Keratinocyte (primary cell): ENCODE measurements around the gene CCDC148.

Experiments used
- EZH2 ChIP-seq: IDR thresholded peaks from one replicate; pipeline ENCODE4 v1.6.1; 2012; ENCODE audit warnings: inconsistent platforms, mild to moderate bottlenecking, low read length, moderate library complexity
- TF ChIP-seq, protein P1 (sequence below), 3 experiments: IDR thresholded peaks in 1 of 3; conservative IDR thresholded peaks in 1 of 3; optimal IDR thresholded peaks in 1 of 3; 2 replicates in 2 of 3; 3 replicates in 1 of 3; pipeline versions ENCODE3 to v1.5.1; 2011; ENCODE audit warnings: low read length in 3 of 3, mild to moderate bottlenecking in 3 of 3, moderate library complexity in 2 of 3, control low read depth in 1 of 3, inconsistent platforms in 1 of 3; ENCODE audit not compliant: insufficient read depth in 2 of 3; ENCODE audit errors: extremely low read depth in 1 of 3

DNA sequence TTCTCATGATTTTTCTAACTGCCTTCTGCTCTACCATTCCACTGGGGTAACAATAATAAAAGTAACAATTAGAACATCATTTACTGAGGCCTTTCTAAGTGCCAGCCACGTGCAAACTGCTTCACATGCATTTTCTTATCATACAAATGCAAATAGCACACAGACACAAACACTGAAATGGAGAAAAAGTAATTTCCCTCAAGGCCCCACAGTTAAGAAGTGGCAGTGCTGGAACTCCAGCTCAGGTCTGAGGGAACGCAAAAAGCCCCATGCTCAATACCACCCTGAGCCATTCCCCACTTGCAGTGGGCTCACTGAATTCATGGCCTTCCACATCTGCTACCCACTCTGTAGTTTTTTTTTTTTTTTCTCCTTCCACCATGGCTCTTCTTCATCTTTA lies 214.3 kb downstream of the CCDC148 start:
- TF ChIP-seq, protein P1, sequence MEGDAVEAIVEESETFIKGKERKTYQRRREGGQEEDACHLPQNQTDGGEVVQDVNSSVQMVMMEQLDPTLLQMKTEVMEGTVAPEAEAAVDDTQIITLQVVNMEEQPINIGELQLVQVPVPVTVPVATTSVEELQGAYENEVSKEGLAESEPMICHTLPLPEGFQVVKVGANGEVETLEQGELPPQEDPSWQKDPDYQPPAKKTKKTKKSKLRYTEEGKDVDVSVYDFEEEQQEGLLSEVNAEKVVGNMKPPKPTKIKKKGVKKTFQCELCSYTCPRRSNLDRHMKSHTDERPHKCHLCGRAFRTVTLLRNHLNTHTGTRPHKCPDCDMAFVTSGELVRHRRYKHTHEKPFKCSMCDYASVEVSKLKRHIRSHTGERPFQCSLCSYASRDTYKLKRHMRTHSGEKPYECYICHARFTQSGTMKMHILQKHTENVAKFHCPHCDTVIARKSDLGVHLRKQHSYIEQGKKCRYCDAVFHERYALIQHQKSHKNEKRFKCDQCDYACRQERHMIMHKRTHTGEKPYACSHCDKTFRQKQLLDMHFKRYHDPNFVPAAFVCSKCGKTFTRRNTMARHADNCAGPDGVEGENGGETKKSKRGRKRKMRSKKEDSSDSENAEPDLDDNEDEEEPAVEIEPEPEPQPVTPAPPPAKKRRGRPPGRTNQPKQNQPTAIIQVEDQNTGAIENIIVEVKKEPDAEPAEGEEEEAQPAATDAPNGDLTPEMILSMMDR (optimal IDR thresholded peaks at IDR 0.05 in 1 of 3, IDR thresholded peaks at IDR 0.05 in 1 of 3, conservative IDR thresholded peaks at IDR 0.05 in 1 of 3; ENCODE audit: extremely low read depth in 1 of 3, insufficient read depth in 2 of 3, low read length in 3 of 3): no peak
- TF ChIP-seq EZH2: no peak
